A673 (cell line): ENCODE data around the gene JAML.

ENCODE experiments used
- CTCF ChIP-seq: fragments of 300-800, 200-600 bp; sonication (generic); conservative IDR thresholded peaks from 2 replicates; pipeline ENCODE4 v1.5.1; 2017; ENCODE audit warnings: low read depth, mild to moderate bottlenecking, antibody characterized with exemption, low read length, moderate library complexity, mixed read lengths
- EZH2 ChIP-seq: fragments of 200-600 bp; sonication (generic); IDR thresholded peaks from 2 replicates; pipeline ENCODE4 v1.6.1; 2017; ENCODE audit warnings: borderline replicate concordance, low read depth, mild to moderate bottlenecking, mixed read lengths, antibody characterized with exemption, low read length; ENCODE audit not compliant: poor library complexity, severe bottlenecking

- no peak for TF ChIP-seq EZH2
- no peak for TF ChIP-seq CTCF
These were observed 68.9 kb downstream of the JAML start for GRCh38 chr11:118155776-118156530.
